HepG2 (cell line): ENCODE data around the gene ATP6V0A1. TPM values are rescaled to one million over a fixed set of nuclear protein-coding genes. Genes with fewer than 3 reads are reported as not detected.

Experiments
- CREM ChIP-seq, 2 experiments: sonication (generic) in 1 of 2; formaldehyde crosslinking in 1 of 2; IDR thresholded peaks; 2 replicates each; pipeline versions ENCODE4 v1.4.0 to v1.6.1; 2016 to 2020; ENCODE audit warnings: antibody characterized with exemption in 1 of 2, mild to moderate bottlenecking in 1 of 2, missing genetic modification reagents in 1 of 2
- HES4 ChIP-seq: sonication (generic); formaldehyde crosslinking; IDR thresholded peaks from 2 replicates; pipeline ENCODE4 v1.9.0; 2021; ENCODE audit warnings: mild to moderate bottlenecking, missing genetic modification reagents, borderline replicate concordance
- HNF1B ChIP-seq: sonication (generic); formaldehyde crosslinking; IDR thresholded peaks from 2 replicates; pipeline ENCODE4 v1.5.1; 2020; ENCODE audit warnings: mild to moderate bottlenecking, moderate library complexity, missing genetic modification reagents
- IRX3 ChIP-seq: sonication (generic); formaldehyde crosslinking; IDR thresholded peaks from 2 replicates; pipeline ENCODE4 v1.8.1; 2023; ENCODE audit warnings: mild to moderate bottlenecking, low read depth, missing genetic modification reagents, borderline replicate concordance
- MAF1 ChIP-seq: sonication (generic); formaldehyde crosslinking; IDR thresholded peaks from 2 replicates; pipeline ENCODE4 v1.5.0; 2020; ENCODE audit warnings: missing genetic modification reagents, borderline replicate concordance
- SKIL ChIP-seq: sonication (generic); formaldehyde crosslinking; IDR thresholded peaks from 2 replicates; pipeline ENCODE4 v1.8.0; 2022; ENCODE audit warnings: missing genetic modification reagents, mild to moderate bottlenecking, moderate library complexity, borderline replicate concordance
- SNAI1 ChIP-seq: sonication (generic); formaldehyde crosslinking; IDR thresholded peaks from 2 replicates; pipeline ENCODE4 v1.5.0; 2020; ENCODE audit warnings: mild to moderate bottlenecking, missing genetic modification reagents, borderline replicate concordance
- SNAPC5 ChIP-seq: sonication (generic); formaldehyde crosslinking; IDR thresholded peaks from 2 replicates; pipeline ENCODE4 v1.8.1; 2023; ENCODE audit warnings: mild to moderate bottlenecking, missing genetic modification reagents, borderline replicate concordance
- SRF ChIP-seq: IDR thresholded peaks from 2 replicates; pipeline ENCODE4 v1.6.1; 2011; ENCODE audit warnings: mild to moderate bottlenecking, low read depth, low read length, moderate library complexity
- TERF1 ChIP-seq: sonication (generic); formaldehyde crosslinking; IDR thresholded peaks from 2 replicates; pipeline ENCODE4 v1.8.0; 2022; ENCODE audit warnings: mild to moderate bottlenecking, missing genetic modification reagents, moderate library complexity
- ZBTB33 ChIP-seq: sonication (generic); formaldehyde crosslinking; IDR thresholded peaks from 2 replicates; pipeline ENCODE4 v1.4.0; 2020; ENCODE audit warnings: missing genetic modification reagents
- ZBTB4 ChIP-seq: sonication (generic); formaldehyde crosslinking; IDR thresholded peaks from 2 replicates; pipeline ENCODE4 v1.4.0; 2020; ENCODE audit warnings: missing genetic modification reagents, mild to moderate bottlenecking, borderline replicate concordance
- ZBTB42 ChIP-seq: sonication (generic); formaldehyde crosslinking; IDR thresholded peaks from 2 replicates; pipeline ENCODE4 v1.5.0; 2020; ENCODE audit warnings: mild to moderate bottlenecking, missing genetic modification reagents
- ZFX ChIP-seq: sonication (generic); formaldehyde crosslinking; IDR thresholded peaks from 2 replicates; pipeline ENCODE4 v1.4.0; 2020; ENCODE audit warnings: mild to moderate bottlenecking, low read depth, missing genetic modification reagents, moderate library complexity
- ZNF557 ChIP-seq: sonication (generic); formaldehyde crosslinking; IDR thresholded peaks from 2 replicates; pipeline ENCODE4 v1.4.0; 2020; ENCODE audit warnings: missing genetic modification reagents
- ZNF720 ChIP-seq: sonication (generic); formaldehyde crosslinking; IDR thresholded peaks from 2 replicates; pipeline ENCODE4 v1.4.0; 2020; ENCODE audit warnings: missing genetic modification reagents
- ZNF792 ChIP-seq: IDR thresholded peaks from 2 replicates; pipeline ENCODE4 v1.6.1; 2016
- polyA plus RNA-seq, 8 experiments: library from polyadenylated mRNA; depleted of rRNA in 3 of 8; stranded (reverse) in 7 of 8; unstranded in 1 of 8; fragments of >200 nt; fragmentation: Illumina TruSeq in 4 of 8; extraction: Trizol in 4 of 8; gene quantifications; 2 replicates each; pipeline versions ENCODE4 v1.2.1 to v1.2.3, GENCODE V29; 2011 to 2016; ENCODE audit warnings: low read depth in 4 of 8, missing spikeins in 1 of 8, mixed read lengths in 1 of 8; ENCODE audit not compliant: insufficient read depth in 1 of 8
- total RNA-seq, 5 experiments: library from RNA; depleted of rRNA; stranded (reverse); fragments of >200 nt; fragmentation: Illumina TruSeq; extraction: Trizol; gene quantifications; 2 replicates each; pipeline ENCODE4 v1.2.3, GENCODE V29; 2016; ENCODE audit warnings: low read depth in 1 of 5

Gene ATP6V0A1
- total and polyA plus RNA-seq, 2 of the 13 experiments (the other 11 are each of a cell fraction or from before 2014, with no cell fraction given), result 27.9 to 54.1 TPM

- no peak for TF ChIP-seq SRF
- 0 out of 2 replicates have a peak, but pooled peaks have one; percentile 30 for TF ChIP-seq SNAPC5 (CRISPR knock-in tag)
- 0 out of 2 replicates have a peak, but pooled peaks have one; percentile 5 for TF ChIP-seq SNAI1 (CRISPR knock-in tag)
- peak; percentile 81 for TF ChIP-seq ZFX
- no peak for TF ChIP-seq IRX3 (CRISPR knock-in tag)
- TF ChIP-seq HES4, result no peak
- TF ChIP-seq ZBTB42 (CRISPR knock-in tag), result no peak
- TF ChIP-seq ZBTB4 (CRISPR knock-in tag), result peak; percentile 77
- no peak for TF ChIP-seq ZNF720 (CRISPR knock-in tag)
- TF ChIP-seq HNF1B, result no peak; the same call in 1 of the 2 replicates
- peak; percentile 72 for TF ChIP-seq CREM (IDR thresholded peaks at IDR 0.05)
- TF ChIP-seq CREM (CRISPR knock-in tag; IDR thresholded peaks at IDR 0.05), result no peak
- peak; percentile 81 for TF ChIP-seq SKIL (CRISPR knock-in tag)
- 0 out of 2 replicates have a peak, but pooled peaks have one; percentile 55 for TF ChIP-seq TERF1 (CRISPR knock-in tag)
- peak; percentile 59; the same call in 1 of the 2 replicates for TF ChIP-seq ZNF557 (CRISPR knock-in tag)
- TF ChIP-seq ZNF792 (CRISPR knock-in tag), result peak; percentile 94
- TF ChIP-seq MAF1, result no peak
- peak; percentile 85 for TF ChIP-seq ZBTB33 (CRISPR knock-in tag)
Observed at GRCh38 chr17:42541041-42541833, 82.6 kb downstream of the ATP6V0A1 start (continued).
